Stimulated activated CD4-positive, alpha-beta T cell treated with anti-CD3 and anti-CD28 coated beads, Interleukin-2, amount 100 ng/mL, for 24 hours (primary cell): ENCODE results near the gene ARHGDIG.
"Not testable (repeated sequence)": the region's sequence is repeated elsewhere in the genome, so short reads cannot be mapped to it uniquely, and the experiment has no call there.

Experiments
- DNase-seq, 2 donors: peaks; one replicate each; pipeline ENCODE4 v3.0.0-alpha.2; 2020

The ARHGDIG gene

GRCh38 chr16:301950-302349, 21.6 kb downstream of the ARHGDIG start:
- DNase-seq = no peak

- DNase-seq = no peak
Measured at GRCh38 chr16:303760-304505, 23.5 kb downstream of the ARHGDIG start.

- DNase-seq = no peak
Measured at GRCh38 chr16:305916-306626, 25.7 kb downstream of the ARHGDIG start.

- no peak for DNase-seq
Measured at GRCh38 chr16:306911-307370, 26.6 kb downstream of the ARHGDIG start.

GRCh38 chr16:307691-308312, 27.4 kb downstream of the ARHGDIG start:
- DNase-seq = no peak

GRCh38 chr16:309476-309875, 29.1 kb downstream of the ARHGDIG start:
- no peak for DNase-seq

GRCh38 chr16:311725-312124, 31.3 kb downstream of the ARHGDIG start:
- no peak for DNase-seq

GRCh38 chr16:314351-314750, 34.0 kb downstream of the ARHGDIG start:
- DNase-seq = no peak

- no peak for DNase-seq
Measured at GRCh38 chr16:314795-315299, 34.5 kb downstream of the ARHGDIG start.

- no peak for DNase-seq
Measured at GRCh38 chr16:316741-317464, 36.5 kb downstream of the ARHGDIG start.

GRCh38 chr16:317583-317982, 37.2 kb downstream of the ARHGDIG start:
- no peak for DNase-seq

- DNase-seq = no peak
Measured at GRCh38 chr16:318628-319027, 38.2 kb downstream of the ARHGDIG start.

GRCh38 chr16:320206-320605, 39.8 kb downstream of the ARHGDIG start:
- DNase-seq = no peak

GRCh38 chr16:321532-321931, 41.1 kb downstream of the ARHGDIG start:
- DNase-seq = no peak

GRCh38 chr16:322476-323143, 42.2 kb downstream of the ARHGDIG start:
- DNase-seq = no peak

GRCh38 chr16:324201-324450, 43.7 kb downstream of the ARHGDIG start:
- DNase-seq = no peak

GRCh38 chr16:324451-325334, 44.3 kb downstream of the ARHGDIG start:
- DNase-seq = peak; percentile 55 to 63

GRCh38 chr16:325375-326145, 45.2 kb downstream of the ARHGDIG start:
- no peak for DNase-seq

- no peak for DNase-seq
Measured at GRCh38 chr16:330741-331140, 50.4 kb downstream of the ARHGDIG start.

- not testable (repeated sequence) for DNase-seq
Measured at GRCh38 chr16:331181-331814, 50.9 kb downstream of the ARHGDIG start.
